Astrocyte of the cerebellum (primary cell): ENCODE results near the gene CAMK2B.

Source experiments
- DNase-seq: peaks from one replicate; pipeline ENCODE4 v3.0.0-alpha.2; 2011; ENCODE audit warnings: low read depth
- H3K4me3 ChIP-seq: 2 replicates; pipeline ENCODE4 v1.5.1; 2011; ENCODE audit warnings: mild to moderate bottlenecking, low read depth, low read length, moderate library complexity
- CTCF ChIP-seq: IDR thresholded peaks from 2 replicates; pipeline ENCODE4 v1.5.1; 2012; ENCODE audit warnings: low read length, low read depth, moderate library complexity, mild to moderate bottlenecking; ENCODE audit errors: missing control alignments
- in situ Hi-C: cut with HindIII; loops from 2 replicates; pipeline ENCODE4 v1.10.0; 2017; ENCODE audit warnings: low sequenced_read_pairs

CAMK2B gene

GRCh38 chr7:44224080-44224973 lies 101.1 kb downstream of the CAMK2B start:
- no peak overlapping the region for H3K4me3 ChIP-seq
- TF ChIP-seq CTCF: no peak
- in situ Hi-C loops: no loop called here
- no peak for DNase-seq

- H3K4me3 ChIP-seq: no peak overlapping the region
- in situ Hi-C loops: no loop called here
- DNase-seq: no peak
- TF ChIP-seq CTCF: no peak
Measured at GRCh38 chr7:44223362-44224079, 101.9 kb downstream of the CAMK2B start.

GRCh38 chr7:44222776-44223261 lies 102.6 kb downstream of the CAMK2B start:
- no peak for DNase-seq
- no peak overlapping the region for H3K4me3 ChIP-seq
- in situ Hi-C loops: no loop called here
- TF ChIP-seq CTCF: no peak

GRCh38 chr7:44222074-44222473 lies 103.3 kb downstream of the CAMK2B start:
- in situ Hi-C loops: no loop called here
- no peak for DNase-seq
- no peak for TF ChIP-seq CTCF
- H3K4me3 ChIP-seq: no peak overlapping the region

- no peak for TF ChIP-seq CTCF
- H3K4me3 ChIP-seq: no peak overlapping the region
- DNase-seq: no peak
- in situ Hi-C loops: no loop called here
Measured at GRCh38 chr7:44221231-44221791, 104.1 kb downstream of the CAMK2B start.

GRCh38 chr7:44220358-44221112 lies 104.9 kb downstream of the CAMK2B start:
- no peak overlapping the region for H3K4me3 ChIP-seq
- TF ChIP-seq CTCF: no peak
- no peak for DNase-seq
- in situ Hi-C loops: no loop called here
